Activated T-helper 1 cell treated with anti-CD3 and anti-CD28 coated beads, Interleukin-12 subunit alpha, Interleukin-12 subunit beta, Interleukin-2, Interleukin-4 antibody, amounts not matched to agents 30 ng/mL and 10 ng/mL and 1 ng/mL, durations not matched to agents 14 hours and 24 hours and 36 hours (primary cell): ENCODE data around the gene KLF18. TPM values are rescaled to one million over a fixed set of nuclear protein-coding genes. Genes with fewer than 3 reads are reported as not detected.
"Not testable (repeated sequence)": the region's sequence is repeated elsewhere in the genome, so short reads cannot be mapped to it uniquely, and the experiment has no call there.

Source experiments
- DNase-seq: peaks from one replicate; pipeline ENCODE4 v3.0.0; 2021; ENCODE audit warnings: low spot score
- H3K27ac Mint-ChIP-seq: one replicate; pipeline ENCODE4 v1.8.0; 2021; ENCODE audit warnings: mild to moderate bottlenecking, mixed read lengths
- H3K27me3 Mint-ChIP-seq: one replicate; pipeline ENCODE4 v1.8.0; 2022; ENCODE audit warnings: mild to moderate bottlenecking, moderate library complexity, mixed read lengths; ENCODE audit not compliant: insufficient read depth
- H3K36me3 Mint-ChIP-seq: one replicate; pipeline ENCODE4 v1.8.0; 2021; ENCODE audit warnings: low read depth, mixed read lengths
- H3K4me1 Mint-ChIP-seq: one replicate; pipeline ENCODE4 v1.8.0; 2021; ENCODE audit warnings: low read depth, mixed read lengths
- H3K4me3 Mint-ChIP-seq: one replicate; pipeline ENCODE4 v1.8.0; 2021; ENCODE audit warnings: mild to moderate bottlenecking, moderate library complexity, mixed read lengths
- H3K9me3 Mint-ChIP-seq: one replicate; pipeline ENCODE4 v1.8.0; 2021; ENCODE audit warnings: mixed read lengths
- intact Hi-C: fragments of 100-400 bp; cut with micrococcal nuclease; formaldehyde crosslinking; loops from one replicate; pipeline ENCODE4 v1.15.1; 2024
- total RNA-seq: library from RNA; stranded (reverse); gene quantifications from 2 replicates; pipeline ENCODE4 v1.2.3, GENCODE V29; 2022

KLF18 gene
- total RNA-seq, 1 donor from 2014 or later: not detected

- peaks cover 17% of the 10 kb centered on the region for H3K9me3 Mint-ChIP-seq
- H3K4me1 Mint-ChIP-seq: no peaks in the 10 kb centered on the region
- no peak overlapping the region for H3K27ac Mint-ChIP-seq
- H3K27me3 Mint-ChIP-seq: no peaks in the 10 kb centered on the region
- no peak overlapping the region for H3K4me3 Mint-ChIP-seq
- H3K36me3 Mint-ChIP-seq: peaks cover 2% of the 10 kb centered on the region
- no peak for DNase-seq
- intact Hi-C loops: no loop called here
Measured at GRCh38 chr1:44144962-44145756, 3.7 kb upstream of the KLF18 start.

DNA sequence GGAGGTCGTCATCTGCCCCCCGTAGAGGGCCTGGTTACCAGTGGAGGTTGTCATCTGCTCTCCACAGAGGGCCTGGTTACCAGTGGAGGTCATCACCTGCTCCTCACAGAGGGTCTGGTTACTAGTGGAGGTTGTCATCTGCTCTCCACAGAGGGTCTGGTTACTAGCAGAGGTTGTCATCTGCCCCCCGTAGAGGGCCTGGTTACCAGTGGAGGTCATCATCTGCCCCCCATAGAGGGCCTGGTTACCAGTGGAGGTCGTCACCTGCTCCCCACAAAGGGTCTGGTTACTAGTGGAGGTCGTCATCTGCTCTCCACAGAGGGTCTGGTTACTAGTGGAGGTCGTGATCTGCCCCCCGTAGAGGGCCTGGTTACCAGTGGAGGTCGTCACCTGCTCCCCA is 1.9 kb downstream of the KLF18 start:
- H3K36me3 Mint-ChIP-seq, H3K4me3 Mint-ChIP-seq, H3K4me1 Mint-ChIP-seq, H3K27me3 Mint-ChIP-seq, H3K9me3 Mint-ChIP-seq, intact Hi-C loops, DNase-seq, H3K27ac Mint-ChIP-seq: not testable (repeated sequence)

GRCh38 chr1:44138239-44138638 is 3.2 kb downstream of the KLF18 start:
- peaks cover 3% of the 10 kb centered on the region for H3K27me3 Mint-ChIP-seq
- no peaks in the 10 kb centered on the region for H3K9me3 Mint-ChIP-seq
- no peaks in the 10 kb centered on the region for H3K4me1 Mint-ChIP-seq
- intact Hi-C loops: no loop called here
- no peaks in the 10 kb centered on the region for H3K36me3 Mint-ChIP-seq
- DNase-seq: no peak
- H3K27ac Mint-ChIP-seq: no peak overlapping the region
- no peak overlapping the region for H3K4me3 Mint-ChIP-seq

DNA sequence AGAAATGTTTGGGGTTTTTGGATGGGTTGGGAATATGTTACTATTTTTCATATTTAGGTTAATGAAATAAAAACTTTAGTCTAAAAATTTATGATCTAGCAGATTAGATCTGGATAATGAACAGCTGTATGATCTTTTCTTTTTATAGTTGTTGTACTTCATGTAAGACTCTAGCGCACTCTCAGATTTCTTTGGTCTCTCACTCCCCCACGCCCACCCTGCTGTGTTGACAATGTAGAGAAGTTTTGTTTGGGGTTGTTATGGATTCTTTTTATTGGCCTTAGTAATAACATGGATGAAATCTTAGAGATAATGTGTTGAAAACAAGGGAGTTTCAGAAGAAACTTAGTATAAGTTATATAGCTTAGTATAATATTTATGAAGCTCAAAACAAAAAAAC is 5.5 kb downstream of the KLF18 start:
- Mint-ChIP-seq H3K4me3 (no peak overlapping the region), H3K27ac (no peak overlapping the region), H3K27me3 (peaks cover 3% of the 10 kb centered on the region), H3K36me3 (no peaks in the 10 kb centered on the region), H3K4me1 (no peaks in the 10 kb centered on the region), H3K9me3 (no peaks in the 10 kb centered on the region)
- intact Hi-C loops: no loop called here
- DNase-seq: no peak

GRCh38 chr1:44134071-44134920 is 7.1 kb downstream of the KLF18 start:
- H3K27ac Mint-ChIP-seq: no peak overlapping the region

DNA sequence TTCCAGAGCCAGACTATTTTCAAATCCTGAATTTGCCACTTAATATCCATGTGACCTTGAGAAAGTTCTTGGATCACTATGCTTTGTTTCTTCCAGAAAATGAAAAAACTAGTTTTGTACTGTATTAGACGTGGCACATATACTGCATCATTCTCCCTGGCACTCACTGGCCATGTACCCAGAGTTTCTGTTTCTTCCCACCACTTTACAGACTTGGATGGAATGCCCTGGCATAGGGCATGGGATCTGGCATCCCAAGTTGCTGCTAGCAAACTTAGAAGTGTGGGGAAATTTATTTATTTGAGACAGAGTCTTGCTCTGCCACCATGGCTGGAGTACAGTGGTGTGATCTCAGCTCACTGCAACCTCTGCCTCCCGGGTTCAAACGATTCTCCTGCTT is 10.0 kb downstream of the KLF18 start:
- Mint-ChIP-seq H3K36me3 (no peaks in the 10 kb centered on the region), H3K4me3 (no peak overlapping the region), H3K4me1 (no peaks in the 10 kb centered on the region), H3K9me3 (no peaks in the 10 kb centered on the region), H3K27ac (no peak overlapping the region), H3K27me3 (peaks cover 8% of the 10 kb centered on the region)
- intact Hi-C loops: no loop called here
- no peak for DNase-seq

More at GRCh38 chr1:44134071-44134920, 7.1 kb downstream of the KLF18 start:
- Mint-ChIP-seq H3K4me3 (no peak overlapping the region), H3K4me1 (no peaks in the 10 kb centered on the region), H3K27me3 (peaks cover 3% of the 10 kb centered on the region), H3K9me3 (no peaks in the 10 kb centered on the region), H3K36me3 (no peaks in the 10 kb centered on the region)
- intact Hi-C loops: no loop called here
- no peak for DNase-seq

DNA sequence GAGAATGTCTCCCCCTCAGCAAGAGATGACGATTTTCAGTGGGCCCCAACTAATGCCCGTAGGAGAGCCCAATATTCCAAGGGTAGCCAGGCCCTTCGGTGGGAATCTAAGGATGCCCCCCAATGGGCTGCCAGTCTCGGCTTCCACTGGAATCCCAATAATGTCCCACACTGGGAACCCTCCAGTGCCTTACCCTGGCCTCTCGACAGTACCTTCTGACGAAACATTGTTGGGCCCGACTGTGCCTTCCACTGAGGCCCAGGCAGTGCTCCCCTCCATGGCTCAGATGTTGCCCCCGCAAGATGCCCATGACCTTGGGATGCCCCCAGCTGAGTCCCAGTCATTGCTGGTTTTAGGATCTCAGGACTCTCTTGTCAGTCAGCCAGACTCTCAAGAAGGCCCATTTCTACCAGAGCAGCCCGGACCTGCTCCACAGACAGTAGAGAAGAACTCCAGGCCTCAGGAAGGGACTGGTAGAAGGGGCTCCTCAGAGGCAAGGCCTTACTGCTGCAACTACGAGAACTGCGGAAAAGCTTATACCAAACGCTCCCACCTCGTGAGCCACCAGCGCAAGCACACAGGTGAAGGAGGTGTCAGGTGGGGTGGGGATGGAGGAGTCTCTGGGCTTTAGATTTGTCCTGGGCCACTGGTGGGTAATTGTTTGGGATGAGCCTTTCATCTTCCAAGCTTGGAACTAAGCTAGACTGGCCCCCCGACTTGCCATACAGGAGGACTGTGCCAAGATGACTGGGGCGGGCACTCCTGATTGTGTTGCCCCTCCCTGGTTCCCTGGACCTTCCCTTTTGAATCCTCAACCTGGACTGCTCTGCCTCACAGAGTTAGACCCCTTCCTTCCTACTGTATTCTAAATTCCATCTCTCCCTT is 11.6 kb downstream of the KLF18 start:
- Mint-ChIP-seq H3K36me3 (no peaks in the 10 kb centered on the region), H3K4me1 (no peaks in the 10 kb centered on the region), H3K27me3 (peaks cover 5% of the 10 kb centered on the region), H3K27ac (no peak overlapping the region), H3K4me3 (no peak overlapping the region), H3K9me3 (no peaks in the 10 kb centered on the region)
- intact Hi-C loops: no loop called here
- DNase-seq: no peak

DNA sequence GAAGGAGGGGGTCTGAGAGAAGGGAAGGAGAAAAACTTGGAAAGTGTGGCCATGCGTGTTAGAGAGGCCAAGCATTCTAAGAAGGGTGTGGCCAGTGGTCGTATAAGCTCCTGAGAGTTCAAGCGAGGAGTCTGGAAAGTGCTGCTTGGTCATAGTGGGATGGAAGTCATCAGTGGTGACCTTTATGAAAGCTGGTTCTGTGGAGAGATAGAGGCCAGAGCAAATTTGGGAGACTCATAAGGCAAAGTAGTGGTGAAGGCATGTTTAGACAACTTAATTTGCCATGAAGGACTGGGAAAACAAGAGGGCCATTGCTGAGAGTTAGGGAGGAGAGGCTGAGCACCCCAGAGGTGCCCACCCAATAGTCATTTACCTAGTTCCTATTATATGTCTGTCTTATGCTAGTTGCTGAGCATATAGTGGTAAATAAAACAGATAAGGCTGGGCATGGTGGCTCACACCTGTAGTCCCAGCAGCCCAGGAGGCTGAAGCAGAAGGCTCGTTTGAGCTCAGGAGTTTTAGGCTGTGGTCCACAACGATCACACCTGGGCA is 21.0 kb downstream of the KLF18 start:
- peaks cover 19% of the 10 kb centered on the region for H3K27me3 Mint-ChIP-seq
- no peak for DNase-seq
- no peaks in the 10 kb centered on the region for H3K4me1 Mint-ChIP-seq
- intact Hi-C loops: no loop called here
- H3K27ac Mint-ChIP-seq: no peak overlapping the region
- H3K36me3 Mint-ChIP-seq: no peaks in the 10 kb centered on the region
- H3K9me3 Mint-ChIP-seq: no peaks in the 10 kb centered on the region
- H3K4me3 Mint-ChIP-seq: no peak overlapping the region

DNA sequence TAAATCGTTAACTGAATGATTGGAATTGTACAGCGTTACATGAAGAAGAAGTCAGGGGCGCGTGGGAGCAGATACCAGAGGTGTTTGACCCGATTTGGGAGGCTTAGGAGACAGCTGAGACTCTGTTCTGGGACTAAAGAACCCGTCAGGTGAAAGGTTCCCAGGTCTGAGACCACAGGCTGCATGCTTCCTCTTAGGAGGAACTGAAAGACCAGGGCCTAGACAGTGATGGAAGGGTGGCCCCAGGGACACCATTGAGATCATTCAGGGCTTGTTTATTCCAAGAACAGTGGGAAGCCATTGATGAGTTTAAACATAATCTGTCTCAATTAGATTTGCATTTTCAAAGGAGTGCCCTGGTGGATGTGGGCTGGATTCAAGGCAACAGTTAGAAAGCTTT is 21.9 kb downstream of the KLF18 start:
- Mint-ChIP-seq H3K9me3 (no peaks in the 10 kb centered on the region), H3K27me3 (peaks cover 19% of the 10 kb centered on the region), H3K4me1 (no peaks in the 10 kb centered on the region), H3K4me3 (no peak overlapping the region), H3K36me3 (no peaks in the 10 kb centered on the region), H3K27ac (no peak overlapping the region)
- intact Hi-C loops: no loop called here
- DNase-seq: no peak

DNA sequence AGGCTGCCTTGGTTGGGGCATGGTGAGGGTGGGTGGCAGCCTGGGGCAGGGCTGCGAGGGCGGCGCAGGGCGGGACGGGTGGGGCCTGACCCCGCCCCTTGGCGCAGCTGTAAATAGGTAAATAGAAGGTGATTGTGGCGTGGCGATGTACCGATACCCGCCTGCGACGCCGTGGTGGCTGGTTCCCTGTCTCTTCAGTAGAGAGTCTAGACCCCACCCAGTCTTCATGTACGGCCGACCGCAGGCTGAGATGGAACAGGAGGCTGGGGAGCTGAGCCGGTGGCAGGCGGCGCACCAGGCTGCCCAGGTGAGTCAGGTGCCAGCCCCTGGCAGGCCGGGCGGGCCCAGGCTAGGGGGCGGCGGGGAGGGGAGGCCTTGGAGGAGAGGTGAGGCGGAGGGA is 22.7 kb downstream of the KLF18 start, which contains the start of gene KLF17:
Gene KLF17 (plus strand): TSS at position 140 of the 400 bp plus-strand sequence. CDS start 87 bp downstream, at position 227.
- DNase-seq: no peak
- Mint-ChIP-seq H3K4me3 (no peak within 1 kb of the TSS), H3K36me3 (no peaks in the 10 kb centered on the region), H3K4me1 (no peaks in the 10 kb centered on the region), H3K27me3 (peaks cover 15% of the 10 kb centered on the region), H3K27ac (no peak within 1 kb of the TSS), H3K9me3 (no peaks in the 10 kb centered on the region)
- intact Hi-C loops: no loop called here

DNA sequence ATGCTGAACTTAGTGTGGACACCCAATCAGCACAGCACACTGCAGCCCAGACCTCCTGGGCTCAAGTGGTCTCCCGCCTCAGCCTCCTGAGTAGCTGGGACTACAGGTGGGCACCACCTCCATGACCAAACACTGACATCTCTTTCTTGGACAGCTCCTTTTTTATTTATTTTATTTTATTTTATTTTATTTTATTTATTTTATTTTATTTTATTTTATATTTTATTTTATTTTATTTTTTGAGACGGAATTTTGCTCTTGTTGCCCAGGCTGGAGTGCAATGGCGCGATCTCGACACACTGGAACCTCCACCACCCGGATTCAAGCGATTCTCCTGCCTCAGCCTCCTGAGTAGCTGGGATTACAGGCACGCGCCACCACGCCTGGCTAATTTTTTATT is 24.2 kb downstream of the KLF18 start:
- H3K27ac Mint-ChIP-seq, H3K9me3 Mint-ChIP-seq, H3K36me3 Mint-ChIP-seq, H3K4me1 Mint-ChIP-seq, DNase-seq, intact Hi-C loops, H3K4me3 Mint-ChIP-seq: not testable (repeated sequence)
- H3K27me3 Mint-ChIP-seq: peaks cover 16% of the 10 kb centered on the region

DNA sequence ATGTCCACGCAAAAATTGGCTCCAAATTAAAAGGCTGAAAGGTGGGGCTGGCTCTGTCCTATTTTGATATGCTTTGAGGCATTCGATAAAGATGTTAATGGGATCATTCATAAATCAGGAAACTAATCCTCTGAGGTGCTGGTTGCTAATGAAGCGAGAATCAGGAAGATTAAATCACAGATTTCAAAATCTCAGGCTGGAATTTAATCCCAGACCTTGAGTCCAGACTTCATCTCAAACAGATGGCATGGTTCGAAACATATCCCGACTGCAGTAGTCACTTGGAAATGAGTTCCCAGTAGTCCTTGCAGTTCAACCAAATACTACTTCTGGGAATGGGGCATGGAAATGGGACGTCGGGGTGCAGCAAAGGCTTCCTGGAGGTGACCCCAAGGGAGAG is 27.3 kb downstream of the KLF18 start:
- H3K4me1 Mint-ChIP-seq: no peaks in the 10 kb centered on the region
- H3K27ac Mint-ChIP-seq: no peak overlapping the region
- peaks cover 6% of the 10 kb centered on the region for H3K27me3 Mint-ChIP-seq
- no peaks in the 10 kb centered on the region for H3K36me3 Mint-ChIP-seq
- DNase-seq: no peak
- intact Hi-C loops: no loop called here
- no peak overlapping the region for H3K4me3 Mint-ChIP-seq
- H3K9me3 Mint-ChIP-seq: no peaks in the 10 kb centered on the region
